Measurements from ENCODE around the gene ARID3A. TPM values are rescaled to one million over a fixed set of nuclear protein-coding genes. Genes with fewer than 3 reads are reported as not detected.

Gene ARID3A
- total and polyA plus RNA-seq, 2 of the 8 experiments (the other 6 are each of a cell fraction or from before 2014, with no cell fraction given): 40.5 to 77.4 TPM

- Histone ChIP-seq H2BK20ac (ENCODE audit: low read length) (no peak overlapping the region), H3K9me3 (ENCODE audit: insufficient read depth in 2 of 2, low read depth in 1 of 2, low read length in 1 of 2) (peaks cover 0 to 7% of the 10 kb centered on the region in 2 experiments; a peak in 1 of 4 replicates), H3K9ac (replicated peaks in 1 of 4; ENCODE audit: extremely low read depth in 1 of 4, low read depth in 3 of 4, low read length in 3 of 4) (no peak overlapping the region), H3K36me3 (ENCODE audit: control insufficient read depth in 2 of 4, insufficient read depth in 4 of 4, low read length in 3 of 4) (peaks cover 4 to 26% (median 17%) of the 10 kb centered on the region in 4 experiments), H2BK12ac (ENCODE audit: low read depth, low read length) (no peak overlapping the region), H4K91ac (replicated peaks; ENCODE audit: insufficient read length, low read length) (no peak overlapping the region), H3K4me3 (ENCODE audit: extremely low read depth in 1 of 4, insufficient read depth in 2 of 4, low read depth in 3 of 4, low read length in 4 of 4) (no peak overlapping the region), H3K14ac (ENCODE audit: insufficient read length) (no peak overlapping the region), H2BK120ac (replicated peaks; ENCODE audit: low read depth, low read length) (no peak overlapping the region), H3K23ac (ENCODE audit: insufficient read length) (no peak overlapping the region), H3K4me2 (ENCODE audit: insufficient read depth in 1 of 2, low read depth in 2 of 2, low read length in 2 of 2) (no peak overlapping the region), H3K79me1 (ENCODE audit: low read depth, low read length) (no peaks in the 10 kb centered on the region), H3K56ac (replicated peaks; ENCODE audit: insufficient read length, low read depth, low read length) (no peak overlapping the region), H2BK15ac (ENCODE audit: low read length) (no peak overlapping the region), H4K5ac (ENCODE audit: insufficient read length, low read depth, low read length) (no peak overlapping the region), H3K4ac (replicated peaks; ENCODE audit: insufficient read length, low read depth, low read length) (no peak overlapping the region), H3K23me2 (ENCODE audit: low read depth, low read length) (no peaks in the 10 kb centered on the region), H3K79me2 (ENCODE audit: control insufficient read depth in 1 of 2, insufficient read depth in 2 of 2, low read length in 2 of 2) (0 out of 4 replicates have a peak, but pooled peaks cover 0 to 6% of the 10 kb centered on the region in 2 experiments), H2AFZ (ENCODE audit: low read length) (no peak overlapping the region), H3K27me3 (replicated peaks in 1 of 4; ENCODE audit: control insufficient read depth in 3 of 4, extremely low read depth in 1 of 4, insufficient read depth in 3 of 4, low read length in 3 of 4) (no peaks in the 10 kb centered on the region), H4K8ac (ENCODE audit: extremely low read depth, insufficient read depth, low read length) (no peak overlapping the region), H2AK5ac (ENCODE audit: low read depth, low read length) (no peak overlapping the region), H3K27ac (ENCODE audit: low read depth, low read length) (no peak overlapping the region), H3K4me1 (replicated peaks in 1 of 4; ENCODE audit: control insufficient read depth in 3 of 4, insufficient read depth in 4 of 4, low read length in 3 of 4) (peaks cover 0 to 9% (median 6%) of the 10 kb centered on the region in 4 experiments; a peak in 5 of 7 replicates), H4K20me1 (replicated peaks in 1 of 2; ENCODE audit: control insufficient read depth in 1 of 2, insufficient read depth in 2 of 2, low read length in 2 of 2) (peaks cover 0 to 3% of the 10 kb centered on the region in 2 experiments), H2BK5ac (ENCODE audit: low read depth, low read length) (no peak overlapping the region), H3K18ac (ENCODE audit: extremely low read depth, low read length) (no peak overlapping the region)
- ChIA-PET CTCF (ENCODE audit: partially characterized antibody) (interaction anchor here (0.6 to 2.0 kb wide), 10 partner anchors 8 to 42 kb away, joined by 3 to 8 read pairs (median 4); no protein-coding TSS in a partner anchor), POLR2A (ENCODE audit: partially characterized antibody) (interaction anchor here (0.6 to 1.5 kb wide), 9 partner anchors 14 to 252 kb away, joined by 3 to 4 read pairs (median 3); no protein-coding TSS in a partner anchor)
- WGBS, 2 experiments (ENCODE audit: extremely low coverage in 1 of 2, insufficient coverage in 1 of 2, insufficient read length in 1 of 2, insufficient replicate concordance in 2 of 2, low coverage in 1 of 2, low lambda C conversion rate in 2 of 2, missing lambda C conversion rate in 1 of 2): 90% methylated on average over 14 of the region's 14 CpGs; no CpG with 5 or more reads in 1 of the 2 experiments
- FAIRE-seq: no peak
- DNase-seq (ENCODE audit: low read depth in 1 of 2, low spot score in 2 of 2): no peak
- TF ChIP-seq SIRT6 (IDR thresholded peaks at IDR 0.05; ENCODE audit: low read length): no peak
- TF ChIP-seq KDM4A (IDR thresholded peaks at IDR 0.05; ENCODE audit: low read depth, low read length, severe bottlenecking): no peak
- TF ChIP-seq TAF7 (optimal IDR thresholded peaks at IDR 0.05; ENCODE audit: borderline replicate concordance, low read depth, low read length): no peak
- TF ChIP-seq BACH1 (IDR thresholded peaks at IDR 0.05; ENCODE audit: low read length): no peak
- TF ChIP-seq CTCF (IDR thresholded peaks at IDR 0.05; ENCODE audit: control extremely low read depth in 1 of 3, insufficient read depth in 1 of 3, low read depth in 1 of 3, low read length in 3 of 3): no peak
- TF ChIP-seq E2F6 (IDR thresholded peaks at IDR 0.05): no peak
- no peak for TF ChIP-seq RNF2 (IDR thresholded peaks at IDR 0.05; ENCODE audit: borderline replicate concordance, low read depth, low read length, missing control alignments, poor library complexity, severe bottlenecking)
Observed at GRCh38 chr19:961866-962620, 36.2 kb downstream of the ARID3A start.
